Mesothelial cell of epicardium (in vitro differentiated cells): ENCODE data around the gene DZANK1. TPM values are rescaled to one million over a fixed set of nuclear protein-coding genes. Genes with fewer than 3 reads are reported as not detected.

Source experiments
- DNase-seq, 2 experiments: peaks; one replicate each; pipeline ENCODE4 v3.0.0; 2021; ENCODE audit warnings: low spot score in 2 of 2; ENCODE audit not compliant: unreplicated experiment in 2 of 2
- H3K27ac Mint-ChIP-seq: 2 replicates; pipeline ENCODE4 v1.8.0; 2021; ENCODE audit warnings: mixed read lengths
- H3K27me3 Mint-ChIP-seq: 2 replicates; pipeline ENCODE4 v1.8.0; 2021; ENCODE audit warnings: low read depth, mixed read lengths
- H3K36me3 Mint-ChIP-seq: 2 replicates; pipeline ENCODE4 v1.8.0; 2021; ENCODE audit warnings: mixed read lengths
- H3K4me1 Mint-ChIP-seq: 2 replicates; pipeline ENCODE4 v1.8.0; 2021; ENCODE audit warnings: mixed read lengths
- H3K4me3 Mint-ChIP-seq: 2 replicates; pipeline ENCODE4 v1.8.0; 2021; ENCODE audit warnings: mild to moderate bottlenecking, moderate library complexity, mixed read lengths
- H3K9me3 Mint-ChIP-seq: 2 replicates; pipeline ENCODE4 v1.8.0; 2021; ENCODE audit warnings: mixed read lengths
- CTCF ChIP-seq: fragments of 200-600 bp; sonication (generic); IDR thresholded peaks from one replicate; pipeline ENCODE4 v1.5.0; 2021; ENCODE audit warnings: antibody characterized with exemption; ENCODE audit not compliant: unreplicated experiment
- total RNA-seq: library from RNA; stranded (reverse); gene quantifications from 3 replicates; pipeline ENCODE4 v1.2.1, GENCODE V29; 2021

DZANK1 gene
- total RNA-seq, 1 donor from 2014 or later: 7.2 TPM

- H3K27ac Mint-ChIP-seq: no peak overlapping the region
- no peak overlapping the region for H3K4me3 Mint-ChIP-seq
- DNase-seq: no peak
- H3K36me3 Mint-ChIP-seq: peaks cover 32% of the 10 kb centered on the region
- H3K9me3 Mint-ChIP-seq: no peaks in the 10 kb centered on the region
- no peaks in the 10 kb centered on the region for H3K4me1 Mint-ChIP-seq
- no peak for TF ChIP-seq CTCF
- no peaks in the 10 kb centered on the region for H3K27me3 Mint-ChIP-seq
Observed at GRCh38 chr20:18477218-18477617, 10.4 kb upstream of the DZANK1 start.

DNA sequence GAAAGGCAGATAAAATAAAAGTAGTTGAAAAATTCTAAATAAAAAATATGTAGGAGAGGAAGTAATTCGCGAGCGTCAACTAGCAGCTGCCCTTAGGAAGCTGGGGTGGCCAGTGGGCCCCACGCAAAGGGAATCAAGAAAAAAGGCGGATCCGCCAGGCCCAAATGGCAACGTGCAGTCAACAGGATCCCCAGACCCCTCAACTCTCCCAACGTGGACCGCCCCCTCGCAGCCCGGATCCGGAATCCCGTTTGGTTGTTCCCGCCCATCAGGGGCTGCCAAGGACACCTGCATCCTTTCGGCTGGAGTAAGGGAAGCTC, 296 bp downstream of the DZANK1 start:
- TF ChIP-seq CTCF: no peak
- Mint-ChIP-seq H3K27ac (peak overlapping the region; percentile 100), H3K27me3 (no peaks in the 10 kb centered on the region), H3K9me3 (no peaks in the 10 kb centered on the region), H3K36me3 (no peaks in the 10 kb centered on the region), H3K4me3 (peak overlapping the region; percentile 99), H3K4me1 (peaks cover 29% of the 10 kb centered on the region)
- no peak for DNase-seq

DNA sequence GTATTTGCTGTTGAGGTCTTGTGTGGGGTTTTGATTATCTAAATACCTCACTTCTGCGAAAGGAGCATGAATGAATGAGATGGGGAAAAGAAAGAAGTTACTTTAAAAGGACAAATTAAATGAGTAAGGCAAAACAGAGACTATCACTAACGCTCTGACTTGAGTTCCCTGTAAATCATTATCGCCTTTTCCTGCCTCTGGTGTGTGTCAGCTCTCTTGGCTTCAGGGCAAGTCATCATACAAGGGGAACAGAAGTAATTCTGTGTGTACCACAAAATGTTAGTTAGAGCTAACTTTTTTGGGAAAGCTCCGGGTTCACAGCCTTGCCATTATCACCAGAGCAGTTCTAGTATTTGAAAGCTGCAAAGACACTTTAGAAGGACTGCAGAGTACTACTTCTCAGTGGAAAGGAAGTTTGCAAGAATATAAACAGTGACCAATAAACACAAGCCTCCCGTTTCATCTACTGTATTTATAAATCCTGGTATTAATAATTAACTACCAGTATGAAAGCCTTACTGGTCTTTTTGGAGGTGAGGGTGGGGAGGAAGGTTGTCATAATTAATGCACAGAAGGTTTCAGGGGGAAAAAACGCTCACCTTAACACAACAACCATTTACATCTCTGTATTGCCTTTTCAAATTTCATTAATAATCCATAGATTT, 1.2 kb downstream of the DZANK1 start:
- Mint-ChIP-seq H3K9me3 (no peaks in the 10 kb centered on the region), H3K4me3 (peak overlapping the region; percentile 99), H3K36me3 (no peaks in the 10 kb centered on the region), H3K4me1 (peaks cover 29% of the 10 kb centered on the region), H3K27ac (peak overlapping the region; percentile 100), H3K27me3 (no peaks in the 10 kb centered on the region)
- TF ChIP-seq CTCF: no peak
- no peak for DNase-seq

- Mint-ChIP-seq H3K27ac (no peak overlapping the region), H3K36me3 (no peaks in the 10 kb centered on the region), H3K4me1 (no peaks in the 10 kb centered on the region), H3K27me3 (no peaks in the 10 kb centered on the region), H3K4me3 (no peak overlapping the region), H3K9me3 (peaks cover 17% of the 10 kb centered on the region)
- no peak for TF ChIP-seq CTCF
- DNase-seq: no peak
Observed at GRCh38 chr20:18456600-18456999, 10.2 kb downstream of the DZANK1 start.

DNA sequence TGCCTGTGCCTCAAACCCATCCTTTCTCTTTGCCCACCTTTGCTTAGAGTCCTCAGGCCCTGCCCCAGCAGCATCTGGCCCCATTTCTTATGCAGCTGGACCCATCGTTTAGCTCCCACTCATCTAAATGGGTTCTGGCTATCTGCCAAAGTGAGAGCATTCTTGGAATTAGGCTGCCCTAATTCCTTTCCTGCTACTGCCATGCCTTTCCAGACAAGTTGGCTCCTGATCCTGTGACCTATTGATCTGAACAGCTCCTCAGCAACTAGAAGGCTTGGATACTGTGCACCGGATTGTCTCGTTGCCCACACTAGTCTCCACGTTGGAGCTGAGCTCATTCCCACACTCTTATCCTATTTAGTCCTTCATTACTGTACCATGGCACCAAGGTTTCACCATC, 22.9 kb downstream of the DZANK1 start:
- H3K36me3 Mint-ChIP-seq: peaks cover 5% of the 10 kb centered on the region
- H3K27ac Mint-ChIP-seq: peak overlapping the region; percentile 51
- H3K4me1 Mint-ChIP-seq: peaks cover 11% of the 10 kb centered on the region
- TF ChIP-seq CTCF: no peak
- H3K4me3 Mint-ChIP-seq: no peak overlapping the region
- no peak for DNase-seq
- no peaks in the 10 kb centered on the region for H3K27me3 Mint-ChIP-seq
- H3K9me3 Mint-ChIP-seq: no peaks in the 10 kb centered on the region

DNA sequence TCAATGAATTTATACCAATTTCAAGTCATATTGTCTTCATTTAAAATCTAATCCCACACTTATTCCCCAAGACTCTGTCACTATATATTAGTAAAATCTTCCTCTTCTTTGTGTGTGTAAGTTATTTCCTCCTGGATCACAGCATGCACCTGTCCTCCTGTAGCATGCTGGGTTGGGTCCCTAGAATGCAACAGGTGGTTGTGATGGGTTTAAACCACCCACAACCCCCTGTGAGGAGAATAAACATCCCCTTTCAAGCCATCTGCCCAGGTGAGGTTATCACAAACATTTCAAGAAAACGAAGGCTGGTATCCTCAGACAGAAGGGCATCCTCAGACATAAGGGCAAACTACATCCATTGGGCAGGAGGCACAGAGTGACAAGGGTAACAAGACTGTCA, 26.4 kb downstream of the DZANK1 start:
- TF ChIP-seq CTCF: no peak
- Mint-ChIP-seq H3K4me1 (peaks cover 11% of the 10 kb centered on the region), H3K4me3 (no peak overlapping the region), H3K27me3 (no peaks in the 10 kb centered on the region), H3K27ac (no peak overlapping the region), H3K9me3 (peaks cover 4% of the 10 kb centered on the region), H3K36me3 (peaks cover 2% of the 10 kb centered on the region)
- no peak for DNase-seq
